Measurements from ENCODE around the gene GADL1. TPM values are rescaled to one million over a fixed set of nuclear protein-coding genes. Genes with fewer than 3 reads are reported as not detected.

GADL1 gene
- total and polyA plus RNA-seq, 2 donors from 2014 or later: 0.22 to 0.54 TPM

DNA sequence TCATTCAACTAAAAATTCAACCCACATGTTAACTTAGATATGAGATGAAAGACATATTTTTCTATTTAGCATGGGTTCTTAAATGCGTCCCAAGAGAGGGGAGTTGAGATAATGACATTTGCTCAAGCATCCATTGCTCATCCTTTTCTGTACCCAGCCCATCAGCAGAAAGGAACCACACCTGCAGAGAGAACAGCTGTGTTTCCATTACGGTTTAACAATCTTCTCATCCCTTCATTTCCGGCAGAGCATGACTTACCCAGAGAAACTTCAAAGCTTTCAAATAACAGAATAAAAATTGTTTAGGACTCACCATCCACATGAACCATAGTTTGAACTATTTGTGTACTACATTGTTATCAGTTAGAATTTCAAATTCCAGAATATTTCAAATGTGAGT is 174.9 kb downstream of the GADL1 start:
- DNase-seq (no peak), FAIRE-seq (no peak)
- Histone ChIP-seq H3K9ac (ENCODE audit: low read length in 3 of 3) (no peak overlapping the region), H3K9me3 (ENCODE audit: control insufficient read depth in 2 of 3, insufficient read depth in 1 of 3, low read length in 3 of 3) (no peaks in the 10 kb centered on the region), H3K27ac (ENCODE audit: low read depth in 2 of 2, low read length in 2 of 2) (no peak overlapping the region), H3K27me3 (ENCODE audit: control insufficient read depth, insufficient read depth, low read length) (no peaks in the 10 kb centered on the region), H3K36me3 (ENCODE audit: control insufficient read depth in 2 of 3, insufficient read depth in 3 of 3, low read length in 3 of 3) (no peaks in the 10 kb centered on the region), H3K4me1 (ENCODE audit: control insufficient read depth in 2 of 3, insufficient read depth in 2 of 3, low read depth in 1 of 3, low read length in 3 of 3) (no peaks in the 10 kb centered on the region), H3K4me3 (ENCODE audit: low read length in 3 of 3) (no peak overlapping the region)
- intact Hi-C loops (cut with DNase I): no loop called here
- TF ChIP-seq, protein P1, sequence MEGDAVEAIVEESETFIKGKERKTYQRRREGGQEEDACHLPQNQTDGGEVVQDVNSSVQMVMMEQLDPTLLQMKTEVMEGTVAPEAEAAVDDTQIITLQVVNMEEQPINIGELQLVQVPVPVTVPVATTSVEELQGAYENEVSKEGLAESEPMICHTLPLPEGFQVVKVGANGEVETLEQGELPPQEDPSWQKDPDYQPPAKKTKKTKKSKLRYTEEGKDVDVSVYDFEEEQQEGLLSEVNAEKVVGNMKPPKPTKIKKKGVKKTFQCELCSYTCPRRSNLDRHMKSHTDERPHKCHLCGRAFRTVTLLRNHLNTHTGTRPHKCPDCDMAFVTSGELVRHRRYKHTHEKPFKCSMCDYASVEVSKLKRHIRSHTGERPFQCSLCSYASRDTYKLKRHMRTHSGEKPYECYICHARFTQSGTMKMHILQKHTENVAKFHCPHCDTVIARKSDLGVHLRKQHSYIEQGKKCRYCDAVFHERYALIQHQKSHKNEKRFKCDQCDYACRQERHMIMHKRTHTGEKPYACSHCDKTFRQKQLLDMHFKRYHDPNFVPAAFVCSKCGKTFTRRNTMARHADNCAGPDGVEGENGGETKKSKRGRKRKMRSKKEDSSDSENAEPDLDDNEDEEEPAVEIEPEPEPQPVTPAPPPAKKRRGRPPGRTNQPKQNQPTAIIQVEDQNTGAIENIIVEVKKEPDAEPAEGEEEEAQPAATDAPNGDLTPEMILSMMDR (IDR thresholded peaks at IDR 0.05; ENCODE audit: borderline replicate concordance, extremely low read depth, insufficient read depth): no peak

DNA sequence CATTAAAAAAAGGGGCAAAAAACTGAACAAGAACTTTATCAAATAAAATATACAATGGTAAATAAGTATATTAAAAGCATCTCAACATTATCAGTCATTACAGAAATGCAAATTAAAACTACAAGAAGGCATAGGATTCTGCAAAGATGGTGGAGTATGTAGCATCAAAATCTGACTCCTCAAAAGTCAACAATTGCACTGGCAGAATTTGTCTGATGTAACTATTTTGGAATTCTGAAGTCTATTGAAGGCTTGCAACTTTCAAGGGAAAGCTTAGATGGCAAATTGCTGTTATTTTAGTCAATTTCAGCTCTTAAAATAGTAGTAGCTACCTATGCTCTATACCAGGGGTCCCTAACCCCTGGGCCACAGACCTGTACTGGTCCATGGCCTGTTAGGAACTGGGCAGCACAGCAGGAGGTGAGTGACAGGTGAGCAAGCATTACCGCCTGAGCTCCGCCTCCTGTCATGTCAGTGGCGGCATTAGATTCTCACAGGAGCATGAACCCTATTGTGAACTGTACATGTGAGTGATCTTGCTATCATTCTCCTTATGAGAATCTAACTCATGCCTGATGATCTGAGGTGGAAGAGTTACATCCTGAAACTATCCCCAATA is 180.5 kb downstream of the GADL1 start:
- Histone ChIP-seq H3K9me3 (ENCODE audit: control insufficient read depth in 2 of 3, insufficient read depth in 1 of 3, low read length in 3 of 3) (no peaks in the 10 kb centered on the region), H3K27ac (ENCODE audit: low read depth in 2 of 2, low read length in 2 of 2) (no peak overlapping the region), H3K27me3 (ENCODE audit: control insufficient read depth, insufficient read depth, low read length) (no peaks in the 10 kb centered on the region), H3K9ac (ENCODE audit: low read length in 3 of 3) (no peak overlapping the region), H3K4me1 (ENCODE audit: control insufficient read depth in 2 of 3, insufficient read depth in 2 of 3, low read depth in 1 of 3, low read length in 3 of 3) (no peaks in the 10 kb centered on the region), H3K4me3 (ENCODE audit: low read length in 3 of 3) (no peak overlapping the region), H3K36me3 (ENCODE audit: control insufficient read depth in 2 of 3, insufficient read depth in 3 of 3, low read length in 3 of 3) (no peaks in the 10 kb centered on the region)
- TF ChIP-seq, protein P1 (IDR thresholded peaks at IDR 0.05; ENCODE audit: borderline replicate concordance, extremely low read depth, insufficient read depth): no peak
- no peak for FAIRE-seq
- no peak for DNase-seq
- intact Hi-C loops (cut with DNase I): no loop called here

DNA sequence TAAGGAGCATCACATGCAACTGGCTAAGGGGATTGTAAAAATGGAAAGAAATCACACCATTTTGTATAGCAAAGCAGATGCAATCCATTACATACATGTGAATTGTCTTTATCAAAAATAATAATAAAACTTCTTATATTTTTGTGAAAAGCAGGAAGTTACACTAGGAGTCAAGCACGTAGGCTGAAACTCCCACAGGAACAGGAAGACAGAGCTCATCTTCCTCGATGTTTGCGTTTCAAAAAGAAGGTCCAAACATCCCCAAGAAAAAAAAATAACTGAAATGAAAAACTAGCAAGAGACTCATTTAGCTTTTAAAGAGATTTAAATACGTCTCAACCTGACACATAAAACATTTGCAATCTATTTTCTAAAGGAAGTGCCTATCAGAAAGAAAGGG is 181.5 kb downstream of the GADL1 start:
- TF ChIP-seq, protein P1 (IDR thresholded peaks at IDR 0.05; ENCODE audit: borderline replicate concordance, extremely low read depth, insufficient read depth): no peak
- FAIRE-seq (no peak), DNase-seq (no peak)
- no peaks in the 10 kb centered on the region for H3K9me3 ChIP-seq (ENCODE audit: control insufficient read depth in 2 of 3, insufficient read depth in 1 of 3, low read length in 3 of 3)
- H3K4me3 ChIP-seq (ENCODE audit: low read length in 3 of 3): no peak overlapping the region
- H3K36me3 ChIP-seq (ENCODE audit: control insufficient read depth in 2 of 3, insufficient read depth in 3 of 3, low read length in 3 of 3): no peaks in the 10 kb centered on the region
- intact Hi-C loops (cut with DNase I): no loop called here
- H3K27ac ChIP-seq (ENCODE audit: low read depth in 2 of 2, low read length in 2 of 2): no peak overlapping the region
- no peaks in the 10 kb centered on the region for H3K27me3 ChIP-seq (ENCODE audit: control insufficient read depth, insufficient read depth, low read length)
- no peak overlapping the region for H3K9ac ChIP-seq (ENCODE audit: low read length in 3 of 3)
- H3K4me1 ChIP-seq (ENCODE audit: control insufficient read depth in 2 of 3, insufficient read depth in 2 of 3, low read depth in 1 of 3, low read length in 3 of 3): no peaks in the 10 kb centered on the region

DNA sequence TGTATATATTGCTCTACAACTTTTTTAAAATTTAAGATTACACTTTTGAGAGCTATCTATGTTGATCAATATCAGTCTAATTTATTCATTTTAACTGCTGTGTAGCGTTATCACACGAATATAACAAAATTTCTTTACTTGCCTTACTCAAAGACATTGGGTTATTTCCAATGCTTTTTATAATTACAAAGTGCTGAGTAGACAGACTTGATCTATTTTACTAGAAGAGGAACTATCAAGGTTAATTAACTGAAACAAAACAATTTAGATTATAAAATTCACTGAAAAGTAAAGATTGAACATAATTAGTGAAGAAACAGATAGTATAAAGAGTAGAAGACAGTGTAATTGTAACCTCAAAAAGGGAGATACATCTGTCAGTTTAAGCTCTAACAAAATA is 182.6 kb downstream of the GADL1 start:
- no peak for FAIRE-seq
- Histone ChIP-seq H3K9me3 (ENCODE audit: control insufficient read depth in 2 of 3, insufficient read depth in 1 of 3, low read length in 3 of 3) (no peaks in the 10 kb centered on the region), H3K27me3 (ENCODE audit: control insufficient read depth, insufficient read depth, low read length) (no peaks in the 10 kb centered on the region), H3K4me1 (ENCODE audit: control insufficient read depth in 2 of 3, insufficient read depth in 2 of 3, low read depth in 1 of 3, low read length in 3 of 3) (no peaks in the 10 kb centered on the region), H3K4me3 (ENCODE audit: low read length in 3 of 3) (no peak overlapping the region), H3K27ac (ENCODE audit: low read depth in 2 of 2, low read length in 2 of 2) (no peak overlapping the region), H3K36me3 (ENCODE audit: control insufficient read depth in 2 of 3, insufficient read depth in 3 of 3, low read length in 3 of 3) (no peaks in the 10 kb centered on the region), H3K9ac (ENCODE audit: low read length in 3 of 3) (no peak overlapping the region)
- no peak for DNase-seq
- TF ChIP-seq, protein P1 (IDR thresholded peaks at IDR 0.05; ENCODE audit: borderline replicate concordance, extremely low read depth, insufficient read depth): no peak
- intact Hi-C loops (cut with DNase I): no loop called here

Measured in kidney (tissue), 14 donors.